ENCODE measurements around the gene KRT6A. TPM values are rescaled to one million over a fixed set of nuclear protein-coding genes. Genes with fewer than 3 reads are reported as not detected.

Gene KRT6A
- total and polyA plus RNA-seq, 9 of the 15 experiments (the other 6 are each of a cell fraction or from before 2014, with no cell fraction given), result 0.26 TPM; not detected in 8

DNA sequence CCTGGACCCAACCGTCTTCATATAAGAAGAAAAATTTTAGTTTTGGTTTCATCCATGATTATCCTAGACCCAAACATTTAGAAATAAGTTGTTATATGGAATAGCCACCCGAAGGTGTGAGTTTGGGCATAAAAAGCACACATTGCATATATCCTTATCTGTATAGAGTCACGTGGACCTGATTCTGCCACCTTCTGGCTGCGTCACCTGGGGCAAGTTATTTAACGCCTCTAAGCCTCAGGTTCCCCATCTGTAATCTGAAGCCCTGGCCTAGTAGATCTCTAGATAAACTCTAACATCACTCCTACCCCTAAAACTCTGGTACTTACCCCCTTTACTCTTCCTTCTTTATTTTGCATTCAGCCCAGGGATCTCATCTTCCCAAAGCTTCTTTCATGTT lies 41.4 kb upstream of the KRT6A start (continued):
- no peak for TF ChIP-seq ILK (tag; IDR thresholded peaks at IDR 0.05; ENCODE audit: borderline replicate concordance, low read depth)
- TF ChIP-seq, protein P1, sequence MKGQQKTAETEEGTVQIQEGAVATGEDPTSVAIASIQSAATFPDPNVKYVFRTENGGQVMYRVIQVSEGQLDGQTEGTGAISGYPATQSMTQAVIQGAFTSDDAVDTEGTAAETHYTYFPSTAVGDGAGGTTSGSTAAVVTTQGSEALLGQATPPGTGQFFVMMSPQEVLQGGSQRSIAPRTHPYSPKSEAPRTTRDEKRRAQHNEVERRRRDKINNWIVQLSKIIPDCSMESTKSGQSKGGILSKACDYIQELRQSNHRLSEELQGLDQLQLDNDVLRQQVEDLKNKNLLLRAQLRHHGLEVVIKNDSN (CRISPR knock-in tag; IDR thresholded peaks at IDR 0.05), result peak; percentile 52
- TF ChIP-seq, protein P2, sequence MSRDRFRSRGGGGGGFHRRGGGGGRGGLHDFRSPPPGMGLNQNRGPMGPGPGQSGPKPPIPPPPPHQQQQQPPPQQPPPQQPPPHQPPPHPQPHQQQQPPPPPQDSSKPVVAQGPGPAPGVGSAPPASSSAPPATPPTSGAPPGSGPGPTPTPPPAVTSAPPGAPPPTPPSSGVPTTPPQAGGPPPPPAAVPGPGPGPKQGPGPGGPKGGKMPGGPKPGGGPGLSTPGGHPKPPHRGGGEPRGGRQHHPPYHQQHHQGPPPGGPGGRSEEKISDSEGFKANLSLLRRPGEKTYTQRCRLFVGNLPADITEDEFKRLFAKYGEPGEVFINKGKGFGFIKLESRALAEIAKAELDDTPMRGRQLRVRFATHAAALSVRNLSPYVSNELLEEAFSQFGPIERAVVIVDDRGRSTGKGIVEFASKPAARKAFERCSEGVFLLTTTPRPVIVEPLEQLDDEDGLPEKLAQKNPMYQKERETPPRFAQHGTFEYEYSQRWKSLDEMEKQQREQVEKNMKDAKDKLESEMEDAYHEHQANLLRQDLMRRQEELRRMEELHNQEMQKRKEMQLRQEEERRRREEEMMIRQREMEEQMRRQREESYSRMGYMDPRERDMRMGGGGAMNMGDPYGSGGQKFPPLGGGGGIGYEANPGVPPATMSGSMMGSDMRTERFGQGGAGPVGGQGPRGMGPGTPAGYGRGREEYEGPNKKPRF (IDR thresholded peaks at IDR 0.05; ENCODE audit: low read depth, low read length), result no peak
- TF ChIP-seq, protein P3, sequence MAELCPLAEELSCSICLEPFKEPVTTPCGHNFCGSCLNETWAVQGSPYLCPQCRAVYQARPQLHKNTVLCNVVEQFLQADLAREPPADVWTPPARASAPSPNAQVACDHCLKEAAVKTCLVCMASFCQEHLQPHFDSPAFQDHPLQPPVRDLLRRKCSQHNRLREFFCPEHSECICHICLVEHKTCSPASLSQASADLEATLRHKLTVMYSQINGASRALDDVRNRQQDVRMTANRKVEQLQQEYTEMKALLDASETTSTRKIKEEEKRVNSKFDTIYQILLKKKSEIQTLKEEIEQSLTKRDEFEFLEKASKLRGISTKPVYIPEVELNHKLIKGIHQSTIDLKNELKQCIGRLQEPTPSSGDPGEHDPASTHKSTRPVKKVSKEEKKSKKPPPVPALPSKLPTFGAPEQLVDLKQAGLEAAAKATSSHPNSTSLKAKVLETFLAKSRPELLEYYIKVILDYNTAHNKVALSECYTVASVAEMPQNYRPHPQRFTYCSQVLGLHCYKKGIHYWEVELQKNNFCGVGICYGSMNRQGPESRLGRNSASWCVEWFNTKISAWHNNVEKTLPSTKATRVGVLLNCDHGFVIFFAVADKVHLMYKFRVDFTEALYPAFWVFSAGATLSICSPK (IDR thresholded peaks at IDR 0.05; ENCODE audit: borderline replicate concordance), result no peak
- TF ChIP-seq, protein P4, sequence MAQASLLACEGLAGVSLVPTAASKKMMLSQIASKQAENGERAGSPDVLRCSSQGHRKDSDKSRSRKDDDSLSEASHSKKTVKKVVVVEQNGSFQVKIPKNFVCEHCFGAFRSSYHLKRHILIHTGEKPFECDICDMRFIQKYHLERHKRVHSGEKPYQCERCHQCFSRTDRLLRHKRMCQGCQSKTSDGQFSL (CRISPR knock-in tag; IDR thresholded peaks at IDR 0.05), result no peak
- TF ChIP-seq, protein P4 (tag; IDR thresholded peaks at IDR 0.05), result no peak
- TF ChIP-seq ZNF12 (CRISPR knock-in tag; IDR thresholded peaks at IDR 0.05), result no peak
- TF ChIP-seq XRCC5 (IDR thresholded peaks at IDR 0.05; ENCODE audit: low read depth, low read length), result no peak
- TF ChIP-seq RAD51 (IDR thresholded peaks at IDR 0.05; ENCODE audit: borderline replicate concordance, low read depth), result peak; percentile 41; the same call in 1 of the 2 replicates
- TF ChIP-seq, protein P5, sequence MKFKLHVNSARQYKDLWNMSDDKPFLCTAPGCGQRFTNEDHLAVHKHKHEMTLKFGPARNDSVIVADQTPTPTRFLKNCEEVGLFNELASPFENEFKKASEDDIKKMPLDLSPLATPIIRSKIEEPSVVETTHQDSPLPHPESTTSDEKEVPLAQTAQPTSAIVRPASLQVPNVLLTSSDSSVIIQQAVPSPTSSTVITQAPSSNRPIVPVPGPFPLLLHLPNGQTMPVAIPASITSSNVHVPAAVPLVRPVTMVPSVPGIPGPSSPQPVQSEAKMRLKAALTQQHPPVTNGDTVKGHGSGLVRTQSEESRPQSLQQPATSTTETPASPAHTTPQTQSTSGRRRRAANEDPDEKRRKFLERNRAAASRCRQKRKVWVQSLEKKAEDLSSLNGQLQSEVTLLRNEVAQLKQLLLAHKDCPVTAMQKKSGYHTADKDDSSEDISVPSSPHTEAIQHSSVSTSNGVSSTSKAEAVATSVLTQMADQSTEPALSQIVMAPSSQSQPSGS (CRISPR knock-in tag; IDR thresholded peaks at IDR 0.05), result no peak
- no peak for TF ChIP-seq SAFB2 (IDR thresholded peaks at IDR 0.05; ENCODE audit: borderline replicate concordance, low read depth, low read length, severe bottlenecking)
- no peak for TF ChIP-seq MCM5 (IDR thresholded peaks at IDR 0.05; ENCODE audit: low read depth)
- TF ChIP-seq, protein P6, sequence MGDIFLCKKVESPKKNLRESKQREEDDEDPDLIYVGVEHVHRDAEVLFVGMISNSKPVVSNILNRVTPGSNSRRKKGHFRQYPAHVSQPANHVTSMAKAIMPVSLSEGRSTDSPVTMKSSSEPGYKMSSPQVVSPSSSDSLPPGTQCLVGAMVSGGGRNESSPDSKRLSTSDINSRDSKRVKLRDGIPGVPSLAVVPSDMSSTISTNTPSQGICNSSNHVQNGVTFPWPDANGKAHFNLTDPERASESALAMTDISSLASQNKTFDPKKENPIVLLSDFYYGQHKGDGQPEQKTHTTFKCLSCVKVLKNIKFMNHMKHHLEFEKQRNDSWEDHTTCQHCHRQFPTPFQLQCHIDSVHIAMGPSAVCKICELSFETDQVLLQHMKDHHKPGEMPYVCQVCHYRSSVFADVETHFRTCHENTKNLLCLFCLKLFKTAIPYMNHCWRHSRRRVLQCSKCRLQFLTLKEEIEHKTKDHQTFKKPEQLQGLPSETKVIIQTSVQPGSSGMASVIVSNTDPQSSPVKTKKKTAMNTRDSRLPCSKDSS (IDR thresholded peaks at IDR 0.05; ENCODE audit: low read depth, partially characterized antibody), result no peak
- no peak for TF ChIP-seq NFE2L1 (tag; IDR thresholded peaks at IDR 0.05; ENCODE audit: borderline replicate concordance, low read depth)
- no peak for TF ChIP-seq MBD2 (IDR thresholded peaks at IDR 0.05; ENCODE audit: borderline replicate concordance, low read depth)
- TF ChIP-seq ARID1B (IDR thresholded peaks at IDR 0.05), result no peak
- TF ChIP-seq, protein P7, sequence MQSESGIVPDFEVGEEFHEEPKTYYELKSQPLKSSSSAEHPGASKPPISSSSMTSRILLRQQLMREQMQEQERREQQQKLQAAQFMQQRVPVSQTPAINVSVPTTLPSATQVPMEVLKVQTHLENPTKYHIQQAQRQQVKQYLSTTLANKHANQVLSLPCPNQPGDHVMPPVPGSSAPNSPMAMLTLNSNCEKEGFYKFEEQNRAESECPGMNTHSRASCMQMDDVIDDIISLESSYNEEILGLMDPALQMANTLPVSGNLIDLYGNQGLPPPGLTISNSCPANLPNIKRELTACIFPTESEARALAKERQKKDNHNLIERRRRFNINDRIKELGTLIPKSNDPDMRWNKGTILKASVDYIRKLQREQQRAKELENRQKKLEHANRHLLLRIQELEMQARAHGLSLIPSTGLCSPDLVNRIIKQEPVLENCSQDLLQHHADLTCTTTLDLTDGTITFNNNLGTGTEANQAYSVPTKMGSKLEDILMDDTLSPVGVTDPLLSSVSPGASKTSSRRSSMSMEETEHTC (IDR thresholded peaks at IDR 0.05), result peak; percentile 58
- no peak for TF ChIP-seq ELF2 (CRISPR knock-in tag; IDR thresholded peaks at IDR 0.05)
